ENCODE results near the gene PDCD5. TPM values are rescaled to one million over a fixed set of nuclear protein-coding genes. Genes with fewer than 3 reads are reported as not detected.
A peak's percentile ranks its signal among the peaks of the same experiment; 100 is the strongest.

PDCD5 gene
- total RNA-seq, 4 donors from 2014 or later, result 97.3 to 127 (median 110) TPM

DNA sequence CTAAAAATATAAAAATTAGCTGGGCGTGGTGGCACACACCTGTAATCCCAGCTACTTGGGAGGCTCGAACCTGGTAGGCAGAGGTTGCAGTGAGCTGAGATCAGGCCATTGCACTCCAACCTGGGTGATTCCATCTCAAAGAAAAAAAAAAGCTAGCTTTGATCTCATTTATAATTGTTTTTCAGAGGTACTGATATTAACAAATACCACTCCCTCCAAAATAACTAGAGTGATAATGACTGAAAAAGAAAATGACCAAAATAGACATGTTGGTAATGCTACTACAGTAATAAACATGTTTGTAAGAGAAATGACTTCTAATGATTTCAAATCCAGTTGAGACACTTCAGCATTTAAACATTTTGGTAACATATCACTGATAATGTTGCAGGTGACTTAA lies 13.0 kb downstream of the PDCD5 start:
- WGBS, 2 donors, result 94 to 96% methylated on average over 2 of the region's 2 CpGs
- no peaks in the 10 kb centered on the region for H3K4me1 ChIP-seq
- H3K36me3 ChIP-seq, result peaks cover 11 to 74% (median 30%) of the 10 kb centered on the region in 3 donors

DNA sequence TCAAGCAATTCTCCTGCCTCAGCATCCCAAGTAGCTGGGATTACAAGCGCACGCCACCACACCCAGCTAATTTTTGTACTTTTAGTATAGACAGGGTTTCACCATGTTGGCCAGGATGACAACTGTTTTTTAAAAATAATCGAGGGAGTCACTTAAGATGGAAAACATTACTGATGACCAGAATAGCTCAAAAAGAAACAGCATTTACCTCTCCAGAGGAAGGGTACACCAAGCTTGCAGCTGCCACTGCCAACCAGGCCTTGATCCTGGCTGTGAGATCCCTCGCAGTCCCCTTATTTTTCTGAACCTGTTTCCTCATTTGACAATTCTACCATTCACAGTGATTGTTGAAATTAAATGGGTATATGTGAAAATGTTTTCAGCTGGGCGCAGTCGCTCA lies 14.5 kb downstream of the PDCD5 start:
- intact Hi-C loops (cut with DNase I), result no loop called here
- no peaks in the 10 kb centered on the region for H3K27me3 ChIP-seq
- WGBS, 2 donors, result 87 to 91% methylated on average over 4 to 6 of the region's 6 CpGs
- no peaks in the 10 kb centered on the region for H3K4me1 ChIP-seq
- TF ChIP-seq, protein P1, sequence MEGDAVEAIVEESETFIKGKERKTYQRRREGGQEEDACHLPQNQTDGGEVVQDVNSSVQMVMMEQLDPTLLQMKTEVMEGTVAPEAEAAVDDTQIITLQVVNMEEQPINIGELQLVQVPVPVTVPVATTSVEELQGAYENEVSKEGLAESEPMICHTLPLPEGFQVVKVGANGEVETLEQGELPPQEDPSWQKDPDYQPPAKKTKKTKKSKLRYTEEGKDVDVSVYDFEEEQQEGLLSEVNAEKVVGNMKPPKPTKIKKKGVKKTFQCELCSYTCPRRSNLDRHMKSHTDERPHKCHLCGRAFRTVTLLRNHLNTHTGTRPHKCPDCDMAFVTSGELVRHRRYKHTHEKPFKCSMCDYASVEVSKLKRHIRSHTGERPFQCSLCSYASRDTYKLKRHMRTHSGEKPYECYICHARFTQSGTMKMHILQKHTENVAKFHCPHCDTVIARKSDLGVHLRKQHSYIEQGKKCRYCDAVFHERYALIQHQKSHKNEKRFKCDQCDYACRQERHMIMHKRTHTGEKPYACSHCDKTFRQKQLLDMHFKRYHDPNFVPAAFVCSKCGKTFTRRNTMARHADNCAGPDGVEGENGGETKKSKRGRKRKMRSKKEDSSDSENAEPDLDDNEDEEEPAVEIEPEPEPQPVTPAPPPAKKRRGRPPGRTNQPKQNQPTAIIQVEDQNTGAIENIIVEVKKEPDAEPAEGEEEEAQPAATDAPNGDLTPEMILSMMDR (IDR thresholded peaks at IDR 0.05), result no peak
- no peak for TF ChIP-seq POLR2A (IDR thresholded peaks at IDR 0.05)
- peaks cover 11 to 86% (median 31%) of the 10 kb centered on the region in 3 donors for H3K36me3 ChIP-seq
- H3K4me3 ChIP-seq, result no peak overlapping the region
- no peaks in the 10 kb centered on the region for H3K9me3 ChIP-seq
- H3K27ac ChIP-seq, result no peak overlapping the region
- no peak for DNase-seq

More for the DNA sequence above, 13.0 kb downstream of the PDCD5 start:
- TF ChIP-seq, protein P1 (IDR thresholded peaks at IDR 0.05), result no peak
- TF ChIP-seq POLR2A (IDR thresholded peaks at IDR 0.05), result no peak
- DNase-seq, result no peak
- intact Hi-C loops (cut with DNase I), result no loop called here
- Histone ChIP-seq H3K27ac (no peak overlapping the region), H3K9me3 (no peaks in the 10 kb centered on the region), H3K4me3 (no peak overlapping the region), H3K27me3 (no peaks in the 10 kb centered on the region)

- 88 to 97% methylated on average over 9 to 11 of the region's 11 CpGs for WGBS, 2 donors
- Histone ChIP-seq H3K9me3 (no peaks in the 10 kb centered on the region), H3K4me3 (no peak overlapping the region), H3K4me1 (no peaks in the 10 kb centered on the region), H3K27ac (no peak overlapping the region), H3K36me3 (peaks cover 11 to 97% (median 37%) of the 10 kb centered on the region in 3 donors), H3K27me3 (no peaks in the 10 kb centered on the region)
- DNase-seq, result no peak
- no peak for TF ChIP-seq POLR2A (IDR thresholded peaks at IDR 0.05)
- TF ChIP-seq, protein P1 (IDR thresholded peaks at IDR 0.05), result no peak
- intact Hi-C loops (cut with DNase I), result no loop called here
These were observed 17.0 kb downstream of the PDCD5 start for GRCh38 chr19:32598022-32598421.

DNA sequence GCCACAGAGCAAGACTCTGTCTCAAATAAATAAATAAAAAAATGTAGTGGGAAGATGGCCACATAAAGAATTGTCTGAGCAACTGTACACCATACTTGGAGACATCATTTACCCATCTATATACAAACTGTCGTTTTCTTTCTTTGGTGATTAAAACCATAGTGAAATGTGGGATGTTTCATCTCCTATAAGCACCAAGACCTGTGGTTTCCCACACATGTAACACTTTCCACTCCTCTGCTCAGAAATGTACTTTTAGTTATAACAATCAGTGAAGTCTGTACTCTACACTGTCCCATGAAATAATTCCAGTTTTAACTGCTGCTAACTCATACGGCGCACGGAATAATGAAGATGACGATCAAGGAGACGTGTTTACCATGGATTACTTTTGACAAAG lies 18.3 kb downstream of the PDCD5 start:
- no peak overlapping the region for H3K27ac ChIP-seq
- H3K9me3 ChIP-seq, result no peaks in the 10 kb centered on the region
- no peak for DNase-seq
- no peaks in the 10 kb centered on the region for H3K27me3 ChIP-seq
- TF ChIP-seq POLR2A (IDR thresholded peaks at IDR 0.05), result no peak
- TF ChIP-seq, protein P1 (IDR thresholded peaks at IDR 0.05), result no peak
- H3K4me1 ChIP-seq, result no peaks in the 10 kb centered on the region
- H3K36me3 ChIP-seq, result peaks cover 11 to 97% (median 45%) of the 10 kb centered on the region in 3 donors
- intact Hi-C loops (cut with DNase I), result no loop called here
- 82 to 84% methylated on average over 6 of the region's 6 CpGs for WGBS, 2 donors
- H3K4me3 ChIP-seq, result no peak overlapping the region

DNA sequence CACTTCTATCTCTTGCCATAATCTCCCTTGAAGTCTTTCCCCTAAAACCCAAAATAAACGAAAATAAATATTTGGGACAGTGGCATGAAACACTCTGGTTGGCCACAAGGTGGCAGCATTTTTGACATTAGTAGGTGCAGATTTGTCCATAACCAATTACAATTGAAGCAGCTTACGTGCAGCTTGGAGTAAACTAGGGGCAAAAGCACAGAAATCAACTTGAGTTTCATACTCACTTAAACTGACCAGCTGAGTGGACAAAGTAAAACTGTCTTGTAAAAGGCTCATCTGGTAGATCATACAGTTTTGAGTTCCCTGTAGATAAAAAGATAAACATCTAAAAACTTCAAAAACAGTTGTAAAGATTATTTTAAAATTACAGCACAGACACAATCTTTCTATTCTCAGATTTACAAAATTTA lies 18.8 kb downstream of the PDCD5 start:
- Histone ChIP-seq H3K4me3 (no peak overlapping the region), H3K9me3 (no peaks in the 10 kb centered on the region), H3K4me1 (no peaks in the 10 kb centered on the region), H3K27ac (no peak overlapping the region), H3K27me3 (no peaks in the 10 kb centered on the region), H3K36me3 (peaks cover 11 to 97% (median 45%) of the 10 kb centered on the region in 3 donors)
- WGBS, 2 donors, result 0 to 28% methylated on average over 2 of the region's 2 CpGs
- no peak for TF ChIP-seq POLR2A (IDR thresholded peaks at IDR 0.05)
- TF ChIP-seq, protein P1 (IDR thresholded peaks at IDR 0.05), result peak; percentile 68 to 87 (median 80)
- intact Hi-C loops (cut with DNase I), result no loop called here
- no peak for DNase-seq
